Duodenal mucosa (tissue), 2 donors: ENCODE data around the gene PMEL.
A peak's percentile ranks its signal among the peaks of the same experiment; 100 is the strongest.

Experiments
- H3K27ac ChIP-seq: one replicate; pipeline ENCODE4 v1.7.0; 2013; ENCODE audit warnings: low read depth, low read length
- H3K27me3 ChIP-seq, 2 donors: one replicate each; pipeline ENCODE4 v1.7.0; 2013; ENCODE audit warnings: low read length in 2 of 2, control low read depth in 1 of 2; ENCODE audit not compliant: insufficient read depth in 2 of 2, control insufficient read depth in 1 of 2
- H3K36me3 ChIP-seq, 2 donors: one replicate each; pipeline ENCODE4 v1.7.0; 2013; ENCODE audit warnings: low read length in 2 of 2, control low read depth in 1 of 2; ENCODE audit not compliant: insufficient read depth in 2 of 2, control insufficient read depth in 1 of 2
- H3K4me1 ChIP-seq, 2 donors: one replicate each; pipeline ENCODE4 v1.7.0; 2013; ENCODE audit warnings: low read length in 2 of 2, control low read depth in 1 of 2; ENCODE audit not compliant: insufficient read depth in 2 of 2, control insufficient read depth in 1 of 2
- H3K4me3 ChIP-seq, 2 donors: one replicate each; pipeline ENCODE4 v1.7.0; 2013; ENCODE audit warnings: low read length in 2 of 2, low read depth in 1 of 2
- H3K9ac ChIP-seq, 2 donors: one replicate each; pipeline ENCODE4 v1.7.0; 2013; ENCODE audit warnings: low read length in 2 of 2, low read depth in 1 of 2
- H3K9me3 ChIP-seq, 2 donors: one replicate each; pipeline ENCODE4 v1.7.0; 2013; ENCODE audit warnings: low read length in 2 of 2, control low read depth in 1 of 2; ENCODE audit not compliant: control insufficient read depth in 1 of 2

The PMEL gene

GRCh38 chr12:55972456-55972855 is 6.6 kb upstream of the PMEL start:
- Histone ChIP-seq H3K9ac (peak overlapping the region; percentile 92), H3K27me3 (no peaks in the 10 kb centered on the region)

GRCh38 chr12:55972042-55972441 is 6.2 kb upstream of the PMEL start:
- Histone ChIP-seq H3K4me1 (peaks cover 38 to 40% of the 10 kb centered on the region in 2 donors), H3K27me3 (no peaks in the 10 kb centered on the region), H3K9me3 (no peaks in the 10 kb centered on the region), H3K27ac (no peak overlapping the region), H3K36me3 (peaks cover 2% of the 10 kb centered on the region in 2 donors), H3K4me3 (no peak overlapping the region), H3K9ac (peak overlapping the region in 1 of 2 donors; percentile 92)

More at GRCh38 chr12:55972456-55972855, 6.6 kb upstream of the PMEL start:
- Histone ChIP-seq H3K36me3 (peaks cover 2 to 4% of the 10 kb centered on the region in 2 donors), H3K4me3 (peak overlapping the region; percentile 88 to 90), H3K9me3 (no peaks in the 10 kb centered on the region), H3K4me1 (peaks cover 33 to 39% of the 10 kb centered on the region in 2 donors), H3K27ac (peak overlapping the region; percentile 84)

GRCh38 chr12:55970775-55971174 is 4.9 kb upstream of the PMEL start:
- Histone ChIP-seq H3K27ac (no peak overlapping the region), H3K4me1 (peaks cover 37 to 41% of the 10 kb centered on the region in 2 donors)

GRCh38 chr12:55969356-55969755 is 3.5 kb upstream of the PMEL start:
- Histone ChIP-seq H3K27ac (no peak overlapping the region), H3K27me3 (no peaks in the 10 kb centered on the region), H3K36me3 (peaks cover 0 to 2% of the 10 kb centered on the region in 2 donors), H3K9me3 (no peaks in the 10 kb centered on the region), H3K9ac (no peak overlapping the region), H3K4me1 (peaks cover 31 to 32% of the 10 kb centered on the region in 2 donors), H3K4me3 (no peak overlapping the region)

More at GRCh38 chr12:55970775-55971174, 4.9 kb upstream of the PMEL start:
- no peaks in the 10 kb centered on the region for H3K27me3 ChIP-seq
- no peak overlapping the region for H3K9ac ChIP-seq
- H3K4me3 ChIP-seq, result no peak overlapping the region
- H3K36me3 ChIP-seq, result peaks cover 0 to 2% of the 10 kb centered on the region in 2 donors
- no peaks in the 10 kb centered on the region for H3K9me3 ChIP-seq

GRCh38 chr12:55966408-55967281 is 803 bp upstream of the PMEL start, which contains the start of gene CDK2:
TSS of gene CDK2 (plus strand) at chr12:55966830. CDS start at chr12:55967009, 179 bp downstream.
- Histone ChIP-seq H3K27me3 (no peaks in the 10 kb centered on the region), H3K4me3 (peak within 1 kb of the TSS; percentile 85 to 92), H3K36me3 (peaks cover 0 to 2% of the 10 kb centered on the region in 2 donors), H3K4me1 (peaks cover 20 to 22% of the 10 kb centered on the region in 2 donors), H3K9me3 (no peaks in the 10 kb centered on the region), H3K27ac (peak within 1 kb of the TSS; percentile 59), H3K9ac (peak within 1 kb of the TSS; percentile 93 to 95)

GRCh38 chr12:55965240-55965639 is 602 bp downstream of the PMEL start:
- no peak overlapping the region for H3K27ac ChIP-seq
- no peak overlapping the region for H3K4me3 ChIP-seq
- H3K36me3 ChIP-seq, result peaks cover 0 to 2% of the 10 kb centered on the region in 2 donors
- no peaks in the 10 kb centered on the region for H3K27me3 ChIP-seq
- no peak overlapping the region for H3K9ac ChIP-seq
- H3K4me1 ChIP-seq, result peaks cover 20 to 22% of the 10 kb centered on the region in 2 donors
- H3K9me3 ChIP-seq, result no peaks in the 10 kb centered on the region

GRCh38 chr12:55963760-55964159 is 2.1 kb downstream of the PMEL start:
- Histone ChIP-seq H3K4me1 (peaks cover 20 to 22% of the 10 kb centered on the region in 2 donors), H3K27ac (no peak overlapping the region), H3K4me3 (no peak overlapping the region), H3K36me3 (no peaks in the 10 kb centered on the region), H3K27me3 (no peaks in the 10 kb centered on the region), H3K9ac (no peak overlapping the region), H3K9me3 (no peaks in the 10 kb centered on the region)

- peaks cover 16 to 19% of the 10 kb centered on the region in 2 donors for H3K4me1 ChIP-seq
- H3K9ac ChIP-seq, result no peak overlapping the region
- no peaks in the 10 kb centered on the region for H3K9me3 ChIP-seq
- no peak overlapping the region for H3K27ac ChIP-seq
- no peak overlapping the region for H3K4me3 ChIP-seq
- H3K36me3 ChIP-seq, result peaks cover 13 to 26% of the 10 kb centered on the region in 2 donors
- no peaks in the 10 kb centered on the region for H3K27me3 ChIP-seq
Observed at GRCh38 chr12:55957106-55957859, 8.6 kb downstream of the PMEL start.

- Histone ChIP-seq H3K4me3 (no peak overlapping the region), H3K27ac (no peak overlapping the region), H3K27me3 (no peaks in the 10 kb centered on the region), H3K9me3 (no peaks in the 10 kb centered on the region), H3K9ac (no peak overlapping the region), H3K4me1 (peaks cover 16 to 19% of the 10 kb centered on the region in 2 donors), H3K36me3 (peaks cover 26 to 39% of the 10 kb centered on the region in 2 donors)
Observed at GRCh38 chr12:55955800-55956508, 9.9 kb downstream of the PMEL start.
